ENCODE results near the gene CUX1. TPM values are rescaled to one million over a fixed set of nuclear protein-coding genes. Genes with fewer than 3 reads are reported as not detected.
A peak's percentile ranks its signal among the peaks of the same experiment; 100 is the strongest.

Gene CUX1
- total and polyA plus RNA-seq, 10 of the 15 experiments (the other 5 are each of a cell fraction or from before 2014, with no cell fraction given) = 6.1 to 48.6 (median 25.9) TPM

DNA sequence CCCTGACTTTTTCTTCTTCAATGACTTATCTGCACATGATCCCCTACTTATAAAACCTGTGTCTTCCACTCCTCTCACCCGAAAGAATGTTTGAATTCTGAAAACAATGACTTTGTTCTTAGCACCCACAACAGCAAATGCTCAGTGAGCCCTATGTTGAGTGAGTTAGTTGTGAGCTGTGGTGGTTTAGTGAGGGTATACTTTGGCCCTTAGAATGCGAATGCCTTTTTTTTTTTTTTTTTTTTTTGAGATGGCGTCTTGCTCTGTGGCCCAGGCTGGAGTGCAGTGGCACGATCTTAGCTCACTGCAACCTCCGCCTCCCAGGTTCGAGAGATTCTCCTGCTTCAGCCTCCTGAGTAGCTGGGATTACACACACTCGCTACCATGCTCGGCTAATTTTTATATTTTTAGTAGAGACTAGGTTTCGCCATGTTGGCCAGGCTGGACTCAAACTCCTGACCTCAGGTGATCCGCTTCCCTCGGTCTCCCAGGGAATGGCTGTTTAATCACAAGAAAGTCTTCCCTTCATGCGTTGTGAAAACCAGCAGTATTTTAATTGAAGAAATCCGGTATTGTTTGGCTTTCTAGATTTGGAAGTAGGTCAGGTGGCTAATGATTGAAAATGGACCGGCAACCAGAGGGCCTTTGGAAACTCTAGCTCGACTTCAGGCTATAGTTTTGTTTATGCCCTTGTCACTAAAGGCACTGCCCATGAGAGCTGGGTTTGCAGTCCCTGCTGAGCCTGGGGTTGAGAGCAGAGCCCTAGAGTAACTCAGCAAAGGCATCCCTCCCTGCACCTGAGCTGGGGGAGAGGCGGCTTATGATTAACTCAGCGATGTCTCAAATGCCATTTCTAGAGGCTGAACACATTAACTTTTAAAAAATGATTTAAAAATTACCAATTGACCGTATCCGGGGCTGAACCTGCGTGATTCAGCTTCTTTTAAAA, 41.3 kb downstream of the CUX1 start:
- Histone ChIP-seq H4K20me1 (ENCODE audit: control insufficient read depth, insufficient read depth) (peaks cover 3% of the 10 kb centered on the region; the same call in 1 of the 2 replicates), H3K4me1 (ENCODE audit: control insufficient read depth, insufficient read depth, low read length) (peaks cover 47% of the 10 kb centered on the region), H3K4me2 (ENCODE audit: control insufficient read depth, insufficient read depth) (0 out of 2 replicates have a peak overlapping the region, but pooled peaks have one; percentile 67), H3K36me3 (ENCODE audit: control insufficient read depth in 2 of 2, insufficient read depth in 2 of 2, low read length in 1 of 2) (no peaks in the 10 kb centered on the region; a peak in 1 of 4 replicates), H3K79me2 (ENCODE audit: control insufficient read depth, insufficient read depth, low read length) (peaks cover 36% of the 10 kb centered on the region), H3K27me3 (replicated peaks in 1 of 2; ENCODE audit: control insufficient read depth in 2 of 2, insufficient read depth in 2 of 2, low read length in 1 of 2) (no peaks in the 10 kb centered on the region), H2AFZ (ENCODE audit: control insufficient read depth, low read depth, low read length) (no peak overlapping the region), H3K9ac (ENCODE audit: control insufficient read depth, insufficient read depth, low read length) (no peak overlapping the region), H3K4me3 (no peak overlapping the region), H3K9me3 (replicated peaks; ENCODE audit: control insufficient read depth, insufficient read depth, low read length) (no peaks in the 10 kb centered on the region; the same call in 2 of the 3 replicates), H3K27ac (ENCODE audit: control insufficient read depth, insufficient read depth) (peak overlapping the region; percentile 84; the same call in 1 of the 2 replicates)
- TF ChIP-seq RBBP5 (conservative IDR thresholded peaks at IDR 0.05) = no peak
- RAD21 ChIA-PET (ENCODE audit: unreplicated experiment) = interaction anchor here (0.6 to 4.0 kb wide), 12 partner anchors 25 to 331 kb away, joined by 3 to 36 read pairs (median 4); no protein-coding TSS in a partner anchor
- in situ Hi-C loops (cut with MboI) (no loop called here), intact Hi-C loops (cut with micrococcal nuclease; ENCODE audit: unreplicated experiment) (loop anchor here (5.0 to 10.0 kb wide), 4 partner anchors 116 to 584 kb away; no protein-coding TSS in a partner anchor)
- FAIRE-seq = no peak
- ATAC-seq = no peak
- SMC1A ChIA-PET (ENCODE audit: uncharacterized antibody, unreplicated experiment) = interaction anchor here (0.8 to 3.8 kb wide), 14 partner anchors 10 to 263 kb away, joined by 3 to 25 read pairs (median 3); partner anchors contain the start of gene CUX1
- POLR2A ChIA-PET = interaction anchor here (0.6 to 1.2 kb wide), 7 partner anchors 8 to 352 kb away, joined by 3 to 6 read pairs (median 3); partner anchors contain the start of gene CUX1
- CTCF ChIA-PET = interaction anchor here (0.6 to 3.2 kb wide), 7 partner anchors 31 to 410 kb away, joined by 3 to 15 read pairs (median 5); no protein-coding TSS in a partner anchor
- BruUV-seq (replicated peaks) = no TSS peak
- WGBS (ENCODE audit: insufficient coverage, insufficient replicate concordance, low lambda C conversion rate, missing lambda C conversion rate) = 97% methylated on average over 17 of the region's 20 CpGs
- DNase-seq (ENCODE audit: low read depth, low spot score) = no peak

DNA sequence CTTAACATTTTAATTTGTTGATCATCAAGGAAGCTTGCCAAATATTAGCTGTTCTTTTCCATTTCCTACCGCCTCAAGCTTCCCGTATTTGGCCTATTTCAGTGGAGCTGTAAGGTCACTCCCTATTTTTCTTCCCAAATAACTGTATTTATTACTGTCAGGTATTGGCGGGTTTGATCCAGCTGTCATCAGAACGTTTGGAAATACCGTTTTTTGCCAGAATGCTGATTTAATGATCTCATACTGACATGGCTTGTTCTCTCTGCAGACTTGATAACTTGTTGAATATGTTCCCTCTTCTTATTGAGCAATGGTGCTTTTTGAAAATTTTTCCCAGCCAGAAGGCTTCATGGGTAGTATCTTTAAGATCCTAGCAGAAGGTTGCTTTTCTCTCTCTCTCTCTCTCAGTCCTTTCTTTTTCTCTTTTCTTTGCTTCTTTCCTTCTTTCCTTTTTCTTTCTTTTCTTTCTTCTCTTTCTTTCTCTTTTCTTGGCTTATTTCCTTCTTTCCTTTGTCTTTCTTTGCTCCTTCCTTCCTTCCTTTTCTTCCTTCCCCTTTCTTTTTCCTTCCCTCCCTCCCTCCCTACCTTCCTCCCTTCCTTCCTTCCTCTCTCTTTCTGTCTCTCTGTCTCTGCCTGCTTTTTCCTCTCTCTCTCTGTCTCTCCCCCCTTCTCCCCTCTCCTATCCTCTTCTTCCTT, 42.1 kb downstream of the CUX1 start:
- ATAC-seq = no peak
- H3K4me1 ChIP-seq (ENCODE audit: control insufficient read depth, insufficient read depth, low read length) = peaks cover 44% of the 10 kb centered on the region
- TF ChIP-seq, protein P1, sequence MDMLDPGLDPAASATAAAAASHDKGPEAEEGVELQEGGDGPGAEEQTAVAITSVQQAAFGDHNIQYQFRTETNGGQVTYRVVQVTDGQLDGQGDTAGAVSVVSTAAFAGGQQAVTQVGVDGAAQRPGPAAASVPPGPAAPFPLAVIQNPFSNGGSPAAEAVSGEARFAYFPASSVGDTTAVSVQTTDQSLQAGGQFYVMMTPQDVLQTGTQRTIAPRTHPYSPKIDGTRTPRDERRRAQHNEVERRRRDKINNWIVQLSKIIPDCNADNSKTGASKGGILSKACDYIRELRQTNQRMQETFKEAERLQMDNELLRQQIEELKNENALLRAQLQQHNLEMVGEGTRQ (IDR thresholded peaks at IDR 0.05; ENCODE audit: borderline replicate concordance, low read depth, low read length) = no peak
- TF ChIP-seq, protein P2, sequence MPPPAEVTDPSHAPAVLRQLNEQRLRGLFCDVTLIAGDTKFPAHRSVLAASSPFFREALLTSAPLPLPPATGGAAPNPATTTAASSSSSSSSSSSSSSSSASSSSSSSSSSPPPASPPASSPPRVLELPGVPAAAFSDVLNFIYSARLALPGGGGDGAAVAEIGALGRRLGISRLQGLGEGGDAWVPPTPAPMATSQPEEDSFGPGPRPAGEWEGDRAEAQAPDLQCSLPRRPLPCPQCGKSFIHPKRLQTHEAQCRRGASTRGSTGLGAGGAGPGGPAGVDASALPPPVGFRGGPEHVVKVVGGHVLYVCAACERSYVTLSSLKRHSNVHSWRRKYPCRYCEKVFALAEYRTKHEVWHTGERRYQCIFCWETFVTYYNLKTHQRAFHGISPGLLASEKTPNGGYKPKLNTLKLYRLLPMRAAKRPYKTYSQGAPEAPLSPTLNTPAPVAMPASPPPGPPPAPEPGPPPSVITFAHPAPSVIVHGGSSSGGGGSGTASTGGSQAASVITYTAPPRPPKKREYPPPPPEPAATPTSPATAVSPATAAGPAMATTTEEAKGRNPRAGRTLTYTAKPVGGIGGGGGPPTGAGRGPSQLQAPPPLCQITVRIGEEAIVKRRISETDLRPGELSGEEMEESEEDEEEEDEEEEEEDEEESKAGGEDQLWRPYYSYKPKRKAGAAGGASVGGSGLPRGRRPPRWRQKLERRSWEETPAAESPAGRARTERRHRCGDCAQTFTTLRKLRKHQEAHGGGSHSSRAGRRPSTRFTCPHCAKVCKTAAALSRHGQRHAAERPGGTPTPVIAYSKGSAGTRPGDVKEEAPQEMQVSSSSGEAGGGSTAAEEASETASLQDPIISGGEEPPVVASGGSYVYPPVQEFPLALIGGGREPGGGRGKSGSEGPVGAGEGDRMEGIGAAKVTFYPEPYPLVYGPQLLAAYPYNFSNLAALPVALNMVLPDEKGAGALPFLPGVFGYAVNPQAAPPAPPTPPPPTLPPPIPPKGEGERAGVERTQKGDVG (CRISPR knock-in tag; IDR thresholded peaks at IDR 0.05) = no peak
- TF ChIP-seq BCL11A (IDR thresholded peaks at IDR 0.05; ENCODE audit: low read depth, low read length) (no peak), NR2C2 (IDR thresholded peaks at IDR 0.05; ENCODE audit: borderline replicate concordance, control insufficient read depth, insufficient read length, low read depth) (no peak), IRF4 (IDR thresholded peaks at IDR 0.05; ENCODE audit: low read depth, low read length) (no peak)

More for the DNA sequence above, 42.1 kb downstream of the CUX1 start:
- Histone ChIP-seq H3K27me3 (replicated peaks in 1 of 2; ENCODE audit: control insufficient read depth in 2 of 2, insufficient read depth in 2 of 2, low read length in 1 of 2) (no peaks in the 10 kb centered on the region), H2AFZ (ENCODE audit: control insufficient read depth, low read depth, low read length) (no peak overlapping the region), H3K79me2 (ENCODE audit: control insufficient read depth, insufficient read depth, low read length) (peaks cover 34% of the 10 kb centered on the region), H3K4me3 (no peak overlapping the region), H3K27ac (ENCODE audit: control insufficient read depth, insufficient read depth) (no peak overlapping the region), H3K9me3 (replicated peaks; ENCODE audit: control insufficient read depth, insufficient read depth, low read length) (no peaks in the 10 kb centered on the region; the same call in 2 of the 3 replicates), H3K9ac (ENCODE audit: control insufficient read depth, insufficient read depth, low read length) (no peak overlapping the region), H3K4me2 (ENCODE audit: control insufficient read depth, insufficient read depth) (no peak overlapping the region), H4K20me1 (ENCODE audit: control insufficient read depth, insufficient read depth) (peaks cover 3% of the 10 kb centered on the region; the same call in 1 of the 2 replicates), H3K36me3 (ENCODE audit: control insufficient read depth in 2 of 2, insufficient read depth in 2 of 2, low read length in 1 of 2) (no peaks in the 10 kb centered on the region; a peak in 1 of 4 replicates)
- intact Hi-C loops (cut with micrococcal nuclease; ENCODE audit: unreplicated experiment) (loop anchor here (5.0 to 10.0 kb wide), 4 partner anchors 117 to 583 kb away; no protein-coding TSS in a partner anchor), in situ Hi-C loops (cut with MboI) (no loop called here)
- DNase-seq (ENCODE audit: low read depth, low spot score) (no peak), FAIRE-seq (no peak)
- ChIA-PET RAD21 (ENCODE audit: unreplicated experiment) (interaction anchor here (0.6 to 4.0 kb wide), 5 partner anchors 41 to 331 kb away, joined by 3 to 36 read pairs (median 3); no protein-coding TSS in a partner anchor), POLR2A (interaction anchor here (0.6 to 1.2 kb wide), 4 partner anchors 9 to 70 kb away, joined by 3 read pairs; partner anchors contain the start of gene CUX1), SMC1A (ENCODE audit: uncharacterized antibody, unreplicated experiment) (interaction anchor here (0.8 to 3.8 kb wide), 8 partner anchors 9 to 205 kb away, joined by 3 to 25 read pairs (median 3); partner anchors contain the start of gene CUX1), CTCF (interaction anchor here (0.6 to 3.2 kb wide), 4 partner anchors 32 to 409 kb away, joined by 3 to 15 read pairs (median 3); no protein-coding TSS in a partner anchor)
- no TSS peak for BruUV-seq (replicated peaks)
- 99% methylated on average over 5 of the region's 5 CpGs for whole genome bisulfite sequencing (ENCODE audit: insufficient coverage, insufficient replicate concordance, low lambda C conversion rate, missing lambda C conversion rate)
